ENCODE results near the gene DEGS1. TPM values are rescaled to one million over a fixed set of nuclear protein-coding genes. Genes with fewer than 3 reads are reported as not detected.

Gene DEGS1
- total RNA-seq = 87.4 and 93.0 TPM in 2 replicates

GRCh38 chr1:224182866-224183590 is at the start of gene DEGS1:
DEGS1 (plus strand) TSS chr1:224183240; CDS start chr1:224183337, 97 bp downstream.

Other genes with a start within 250 kb of the DEGS1 start
- 27.9 and 34.2 TPM in 2 replicates for gene FBXO28, start 69.1 kb upstream of the DEGS1 start, total RNA-seq
- gene NVL, start 146.9 kb downstream of the DEGS1 start, total RNA-seq = 24.7 and 45.9 TPM in 2 replicates
- 88.9 and 163 TPM in 2 replicates for gene CNIH4, start 173.6 kb downstream of the DEGS1 start, total RNA-seq